Measurements from ENCODE around the gene MBOAT1.

The MBOAT1 gene

DNA sequence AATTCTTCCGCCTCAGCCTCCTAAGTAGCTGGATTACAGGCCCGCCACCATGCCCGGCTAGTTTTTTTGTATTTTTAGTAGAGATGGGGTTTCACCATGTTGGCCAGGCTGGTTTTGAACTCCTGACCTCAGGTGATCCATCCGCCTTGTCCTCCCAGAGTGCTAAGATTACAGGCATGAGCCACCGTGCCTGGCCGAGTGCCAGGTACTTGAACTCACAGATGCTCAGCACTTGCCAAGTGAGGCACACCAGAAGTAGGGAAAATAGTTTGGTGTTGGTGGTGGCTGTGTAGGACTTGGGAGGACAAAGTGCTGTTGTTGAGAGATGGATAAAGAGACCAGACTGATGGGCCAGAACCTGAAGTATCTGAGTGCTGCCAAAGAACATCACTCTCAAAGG is 40.0 kb upstream of the MBOAT1 start (continued):
- TF ChIP-seq, protein P1, sequence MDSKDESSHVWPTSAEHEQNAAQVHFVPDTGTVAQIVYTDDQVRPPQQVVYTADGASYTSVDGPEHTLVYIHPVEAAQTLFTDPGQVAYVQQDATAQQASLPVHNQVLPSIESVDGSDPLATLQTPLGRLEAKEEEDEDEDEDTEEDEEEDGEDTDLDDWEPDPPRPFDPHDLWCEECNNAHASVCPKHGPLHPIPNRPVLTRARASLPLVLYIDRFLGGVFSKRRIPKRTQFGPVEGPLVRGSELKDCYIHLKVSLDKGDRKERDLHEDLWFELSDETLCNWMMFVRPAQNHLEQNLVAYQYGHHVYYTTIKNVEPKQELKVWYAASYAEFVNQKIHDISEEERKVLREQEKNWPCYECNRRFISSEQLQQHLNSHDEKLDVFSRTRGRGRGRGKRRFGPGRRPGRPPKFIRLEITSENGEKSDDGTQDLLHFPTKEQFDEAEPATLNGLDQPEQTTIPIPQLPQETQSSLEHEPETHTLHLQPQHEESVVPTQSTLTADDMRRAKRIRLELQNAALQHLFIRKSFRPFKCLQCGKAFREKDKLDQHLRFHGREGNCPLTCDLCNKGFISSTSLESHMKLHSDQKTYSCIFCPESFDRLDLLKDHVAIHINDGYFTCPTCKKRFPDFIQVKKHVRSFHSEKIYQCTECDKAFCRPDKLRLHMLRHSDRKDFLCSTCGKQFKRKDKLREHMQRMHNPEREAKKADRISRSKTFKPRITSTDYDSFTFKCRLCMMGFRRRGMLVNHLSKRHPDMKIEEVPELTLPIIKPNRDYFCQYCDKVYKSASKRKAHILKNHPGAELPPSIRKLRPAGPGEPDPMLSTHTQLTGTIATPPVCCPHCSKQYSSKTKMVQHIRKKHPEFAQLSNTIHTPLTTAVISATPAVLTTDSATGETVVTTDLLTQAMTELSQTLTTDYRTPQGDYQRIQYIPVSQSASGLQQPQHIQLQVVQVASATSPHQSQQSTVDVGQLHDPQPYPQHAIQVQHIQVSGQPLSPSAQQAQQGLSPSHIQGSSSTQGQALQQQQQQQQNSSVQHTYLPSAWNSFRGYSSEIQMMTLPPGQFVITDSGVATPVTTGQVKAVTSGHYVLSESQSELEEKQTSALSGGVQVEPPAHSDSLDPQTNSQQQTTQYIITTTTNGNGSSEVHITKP (tag by site-specific recombination; IDR thresholded peaks at IDR 0.05): no peak

DNA sequence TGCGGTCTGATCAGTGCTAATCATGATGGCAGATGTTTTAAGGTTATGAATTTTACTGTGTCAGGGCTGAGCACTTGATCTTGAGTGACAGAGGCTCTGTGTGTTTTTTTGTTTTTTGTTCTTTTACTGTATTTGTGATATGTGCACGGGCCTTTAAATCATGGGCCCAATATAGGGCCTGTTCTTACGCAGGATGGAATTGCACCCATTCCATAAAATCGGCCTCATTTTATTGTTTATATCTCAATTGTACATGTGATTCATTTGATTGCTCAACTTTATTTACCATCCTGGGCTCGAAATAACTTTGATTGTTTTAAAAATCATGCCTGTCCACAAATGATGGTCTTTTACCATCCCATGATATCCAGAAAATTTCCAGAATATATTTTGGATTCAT is 39.3 kb upstream of the MBOAT1 start:
- Histone ChIP-seq H3K4me3 (ENCODE audit: low read depth, low read length) (no peak overlapping the region), H3K27ac (ENCODE audit: extremely low read depth, low read depth, low read length) (no peak overlapping the region), H3K4me1 (ENCODE audit: control insufficient read depth, insufficient read depth, low read length) (no peaks in the 10 kb centered on the region), H3K9me3 (ENCODE audit: control insufficient read depth, insufficient read depth, low read depth, low read length) (no peaks in the 10 kb centered on the region), H3K36me3 (ENCODE audit: control insufficient read depth in 2 of 2, insufficient read depth in 1 of 2, low read length in 2 of 2) (no peaks in the 10 kb centered on the region)
- ChIA-PET CTCF (interaction anchor here (1.1 kb wide), 1 partner anchor 125 kb away, joined by 4 read pairs; no protein-coding TSS in a partner anchor), POLR2A (no interaction called here)
- TF ChIP-seq ZNF791 (tag by site-specific recombination; IDR thresholded peaks at IDR 0.05): no peak
- TF ChIP-seq ZXDB (tag by site-specific recombination; IDR thresholded peaks at IDR 0.05): no peak
- TF ChIP-seq, protein P1 (tag by site-specific recombination; IDR thresholded peaks at IDR 0.05): no peak
- TF ChIP-seq, protein P2, sequence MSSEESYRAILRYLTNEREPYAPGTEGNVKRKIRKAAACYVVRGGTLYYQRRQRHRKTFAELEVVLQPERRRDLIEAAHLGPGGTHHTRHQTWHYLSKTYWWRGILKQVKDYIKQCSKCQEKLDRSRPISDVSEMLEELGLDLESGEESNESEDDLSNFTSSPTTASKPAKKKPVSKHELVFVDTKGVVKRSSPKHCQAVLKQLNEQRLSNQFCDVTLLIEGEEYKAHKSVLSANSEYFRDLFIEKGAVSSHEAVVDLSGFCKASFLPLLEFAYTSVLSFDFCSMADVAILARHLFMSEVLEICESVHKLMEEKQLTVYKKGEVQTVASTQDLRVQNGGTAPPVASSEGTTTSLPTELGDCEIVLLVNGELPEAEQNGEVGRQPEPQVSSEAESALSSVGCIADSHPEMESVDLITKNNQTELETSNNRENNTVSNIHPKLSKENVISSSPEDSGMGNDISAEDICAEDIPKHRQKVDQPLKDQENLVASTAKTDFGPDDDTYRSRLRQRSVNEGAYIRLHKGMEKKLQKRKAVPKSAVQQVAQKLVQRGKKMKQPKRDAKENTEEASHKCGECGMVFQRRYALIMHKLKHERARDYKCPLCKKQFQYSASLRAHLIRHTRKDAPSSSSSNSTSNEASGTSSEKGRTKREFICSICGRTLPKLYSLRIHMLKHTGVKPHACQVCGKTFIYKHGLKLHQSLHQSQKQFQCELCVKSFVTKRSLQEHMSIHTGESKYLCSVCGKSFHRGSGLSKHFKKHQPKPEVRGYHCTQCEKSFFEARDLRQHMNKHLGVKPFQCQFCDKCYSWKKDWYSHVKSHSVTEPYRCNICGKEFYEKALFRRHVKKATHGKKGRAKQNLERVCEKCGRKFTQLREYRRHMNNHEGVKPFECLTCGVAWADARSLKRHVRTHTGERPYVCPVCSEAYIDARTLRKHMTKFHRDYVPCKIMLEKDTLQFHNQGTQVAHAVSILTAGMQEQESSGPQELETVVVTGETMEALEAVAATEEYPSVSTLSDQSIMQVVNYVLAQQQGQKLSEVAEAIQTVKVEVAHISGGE (tag by site-specific recombination; conservative IDR thresholded peaks at IDR 0.05; ENCODE audit: low read depth): no peak
- TF ChIP-seq ZFP37 (tag by site-specific recombination; IDR thresholded peaks at IDR 0.05): no peak
- no peak for TF ChIP-seq SETDB1 (IDR thresholded peaks at IDR 0.05; ENCODE audit: insufficient read length, low read length)
- no peak for TF ChIP-seq KLF8 (tag by site-specific recombination; IDR thresholded peaks at IDR 0.05)
- TF ChIP-seq ZSCAN30 (tag by site-specific recombination; IDR thresholded peaks at IDR 0.05): no peak
- no peak for TF ChIP-seq ZNF214 (tag by site-specific recombination; IDR thresholded peaks at IDR 0.05; ENCODE audit: borderline replicate concordance)
- TF ChIP-seq, protein P3, sequence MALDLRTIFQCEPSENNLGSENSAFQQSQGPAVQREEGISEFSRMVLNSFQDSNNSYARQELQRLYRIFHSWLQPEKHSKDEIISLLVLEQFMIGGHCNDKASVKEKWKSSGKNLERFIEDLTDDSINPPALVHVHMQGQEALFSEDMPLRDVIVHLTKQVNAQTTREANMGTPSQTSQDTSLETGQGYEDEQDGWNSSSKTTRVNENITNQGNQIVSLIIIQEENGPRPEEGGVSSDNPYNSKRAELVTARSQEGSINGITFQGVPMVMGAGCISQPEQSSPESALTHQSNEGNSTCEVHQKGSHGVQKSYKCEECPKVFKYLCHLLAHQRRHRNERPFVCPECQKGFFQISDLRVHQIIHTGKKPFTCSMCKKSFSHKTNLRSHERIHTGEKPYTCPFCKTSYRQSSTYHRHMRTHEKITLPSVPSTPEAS (tag by site-specific recombination; IDR thresholded peaks at IDR 0.05): no peak
- no peak for TF ChIP-seq ZFP69B (tag by site-specific recombination; IDR thresholded peaks at IDR 0.05)
- no peak for TF ChIP-seq GFI1B (tag by site-specific recombination; IDR thresholded peaks at IDR 0.05)
- no peak for TF ChIP-seq ZFHX2 (tag by site-specific recombination; conservative IDR thresholded peaks at IDR 0.05)

Data from HEK293 (cell line).